HepG2 (cell line): ENCODE measurements around the gene SETD1B. TPM values are rescaled to one million over a fixed set of nuclear protein-coding genes. Genes with fewer than 3 reads are reported as not detected.

Experiments
- ATAC-seq: fragments of 200-7000 bp; cut with Tn5 transposase; 3 replicates; pipeline ENCODE4 v1.9.1; 2020; ENCODE audit warnings: mild to moderate bottlenecking, moderate library complexity
- BruUV-seq: library from RNA; stranded (reverse); fragments of 400-500 nt; replicated peaks from 2 replicates; lab custom pipeline; 2021; lab: Mats Ljungman, UMichigan
- CTCF ChIA-PET: fragments of 300-600 bp; formaldehyde crosslinking; extraction: SDS; loops from one replicate; lab custom pipeline; 2021; ENCODE audit warnings: low total read pairs, inconsistent platforms, low intra/inter-chr PET ratio; lab: Yijun Ruan, JAX
- POLR2A ChIA-PET: fragments of 350-600 bp; sonication (Branson Sonifier 250); formaldehyde crosslinking; loops from one replicate; lab custom pipeline; 2020; ENCODE audit warnings: antibody characterized with exemption, inconsistent platforms; lab: Yijun Ruan, JAX
- DNase-seq: peaks from one replicate; pipeline ENCODE4 v3.0.0-alpha.2; 2015; ENCODE audit warnings: low spot score
- FAIRE-seq: peaks from 3 replicates; lab custom pipeline; 2011; peaks lifted over from hg19 to GRCh38; lab: Jason Lieb, UNC
- H2AFZ ChIP-seq: one replicate; pipeline ENCODE4 v1.6.1; 2011; ENCODE audit warnings: low read length, inconsistent platforms
- H3K27ac ChIP-seq: fragments of 300-600 bp; 3 replicates; pipeline ENCODE4 v1.8.0; 2011; ENCODE audit warnings: mixed run types, mild to moderate bottlenecking, mixed read lengths, low read length, inconsistent platforms; ENCODE audit not compliant: insufficient read depth; ENCODE audit errors: extremely low read length
- H3K27me3 ChIP-seq, 2 experiments: fragments of 200-600 bp in 1 of 2; 2 replicates in 1 of 2; 3 replicates in 1 of 2; pipeline versions ENCODE4 v1.6.0 to v1.8.0; 2011; ENCODE audit warnings: low read length in 2 of 2, mild to moderate bottlenecking in 2 of 2, moderate library complexity in 2 of 2, inconsistent platforms in 1 of 2; ENCODE audit not compliant: insufficient read depth in 2 of 2, control insufficient read depth in 1 of 2
- H3K36me3 ChIP-seq, 2 experiments: fragments of 200-600 bp in 1 of 2; replicated peaks in 1 of 2; 2 replicates in 1 of 2; 3 replicates in 1 of 2; pipeline versions ENCODE4 v1.5.1 to v1.8.0; 2011; ENCODE audit warnings: low read length in 2 of 2, inconsistent platforms in 1 of 2; ENCODE audit not compliant: insufficient read depth in 2 of 2, control insufficient read depth in 1 of 2
- H3K4me1 ChIP-seq: 2 replicates; pipeline ENCODE4 v1.5.1; 2012; ENCODE audit warnings: low read length, inconsistent platforms; ENCODE audit not compliant: insufficient read depth
- H3K4me2 ChIP-seq: 2 replicates; pipeline ENCODE4 v1.6.0; 2011; ENCODE audit warnings: low read depth, low read length, inconsistent platforms
- H3K4me3 ChIP-seq, 3 experiments: fragments of 200-600 bp in 1 of 3; sonication (generic), shearing (Covaris generic) in 1 of 3; replicated peaks in 1 of 3; 2 replicates each; pipeline ENCODE4 v1.5.1; 2011 to 2016; ENCODE audit warnings: low read length in 3 of 3, inconsistent platforms in 2 of 3, low read depth in 2 of 3, mild to moderate bottlenecking in 2 of 3, control low read depth in 1 of 3, mixed read lengths in 1 of 3; ENCODE audit not compliant: insufficient read depth in 1 of 3
- H3K79me2 ChIP-seq: one replicate; pipeline ENCODE4 v1.6.1; 2011; ENCODE audit warnings: low read length, inconsistent platforms; ENCODE audit not compliant: insufficient read depth
- H3K9ac ChIP-seq: 2 replicates; pipeline ENCODE4 v1.6.0; 2011; ENCODE audit warnings: mild to moderate bottlenecking, low read depth, low read length, inconsistent platforms; ENCODE audit not compliant: insufficient read depth
- H3K9me3 ChIP-seq: 2 replicates; pipeline ENCODE4 v1.5.1; 2012; ENCODE audit warnings: mild to moderate bottlenecking, low read length
- H4K20me1 ChIP-seq: 2 replicates; pipeline ENCODE4 v1.6.0; 2011; ENCODE audit warnings: inconsistent platforms, mild to moderate bottlenecking, low read length, moderate library complexity; ENCODE audit not compliant: insufficient read depth
- AGO2 ChIP-seq: fragments of 200-400 bp; formaldehyde crosslinking; optimal IDR thresholded peaks from 2 replicates; pipeline ENCODE3; 2017; ENCODE audit warnings: mild to moderate bottlenecking, low read depth, low read length, moderate library complexity
- BHLHE40 ChIP-seq: IDR thresholded peaks from 2 replicates; pipeline ENCODE4 v1.6.1; 2011; ENCODE audit warnings: low read length, improper control_type of control experiment
- DR1 ChIP-seq: sonication (generic); formaldehyde crosslinking; IDR thresholded peaks from 2 replicates; pipeline ENCODE4 v1.8.0; 2021; ENCODE audit warnings: mild to moderate bottlenecking, missing genetic modification reagents, inconsistent platforms
- HNRNPUL1 ChIP-seq: fragments of 200-400 bp; formaldehyde crosslinking; IDR thresholded peaks from 2 replicates; pipeline ENCODE4 v1.6.1; 2017; ENCODE audit warnings: low read depth, mild to moderate bottlenecking, low read length, moderate library complexity
- PRPF4 ChIP-seq: fragments of 200-400 bp; formaldehyde crosslinking; IDR thresholded peaks from 2 replicates; pipeline ENCODE4 v1.6.1; 2016; ENCODE audit warnings: low read length, low read depth; ENCODE audit not compliant: poor library complexity, severe bottlenecking
- RBFOX2 ChIP-seq: fragments of 200-400 bp; formaldehyde crosslinking; IDR thresholded peaks from 2 replicates; pipeline ENCODE4 v1.6.1; 2017; ENCODE audit warnings: low read depth, mild to moderate bottlenecking, low read length
- SP1 ChIP-seq, 2 experiments: fragments of 450-650 bp in 1 of 2; sonication (generic) in 1 of 2; formaldehyde crosslinking in 1 of 2; IDR thresholded peaks; 2 replicates each; pipeline versions ENCODE4 v1.4.0 to v1.6.1; 2016 to 2020; ENCODE audit warnings: missing genetic modification reagents in 1 of 2
- ZBTB38 ChIP-seq: sonication (generic); formaldehyde crosslinking; IDR thresholded peaks from 2 replicates; pipeline ENCODE4 v1.5.1; 2020; ENCODE audit warnings: mild to moderate bottlenecking, missing genetic modification reagents
- ZC3H13 ChIP-seq: sonication (generic); formaldehyde crosslinking; IDR thresholded peaks from 2 replicates; pipeline ENCODE4 v1.8.1; 2023; ENCODE audit warnings: mild to moderate bottlenecking, missing genetic modification reagents, moderate library complexity
- ZNF124 ChIP-seq: sonication (generic); formaldehyde crosslinking; IDR thresholded peaks from 2 replicates; pipeline ENCODE4 v1.4.0; 2020; ENCODE audit warnings: missing genetic modification reagents
- ZNF451 ChIP-seq: sonication (generic); formaldehyde crosslinking; IDR thresholded peaks from 2 replicates; pipeline ENCODE4 v1.5.0; 2020; ENCODE audit warnings: mild to moderate bottlenecking, missing genetic modification reagents
- WGBS: methylation state at CpG from one replicate; pipeline ENCODE4 v1.1.6; 2017; ENCODE audit warnings: low lambda C conversion rate; 5-methylcytosine and 5-hydroxymethylcytosine counted together
- in situ Hi-C: cut with HindIII; loops from 2 replicates; pipeline ENCODE4 v1.10.0; 2017; ENCODE audit warnings: low pct_unique_long_range_greater_than_20kb; ENCODE audit not compliant: extremely low pct_ligation_motif_present
- intact Hi-C: fragments of 100-400 bp; cut with micrococcal nuclease; formaldehyde crosslinking; loops from one replicate; pipeline ENCODE4 v1.10.0; 2022; ENCODE audit not compliant: unreplicated experiment
- polyA plus RNA-seq, 8 experiments: library from polyadenylated mRNA; depleted of rRNA in 3 of 8; stranded (reverse) in 7 of 8; unstranded in 1 of 8; fragments of >200 nt; fragmentation: Illumina TruSeq in 4 of 8; extraction: Trizol in 4 of 8; gene quantifications; 2 replicates each; pipeline versions ENCODE4 v1.2.1 to v1.2.3, GENCODE V29; 2011 to 2016; ENCODE audit warnings: low read depth in 4 of 8, missing spikeins in 1 of 8, mixed read lengths in 1 of 8; ENCODE audit not compliant: insufficient read depth in 1 of 8
- total RNA-seq, 5 experiments: library from RNA; depleted of rRNA; stranded (reverse); fragments of >200 nt; fragmentation: Illumina TruSeq; extraction: Trizol; gene quantifications; 2 replicates each; pipeline ENCODE4 v1.2.3, GENCODE V29; 2016; ENCODE audit warnings: low read depth in 1 of 5
- TF ChIP-seq, protein P1 (sequence below): IDR thresholded peaks from 2 replicates; pipeline ENCODE4 v1.6.1; 2018; ENCODE audit warnings: missing genetic modification reagents, mild to moderate bottlenecking, missing compliant biosample characterization

The SETD1B gene
- total and polyA plus RNA-seq, 2 of the 13 experiments (the other 11 are each of a cell fraction or from before 2014, with no cell fraction given) = 1.1 to 1.4 TPM

DNA sequence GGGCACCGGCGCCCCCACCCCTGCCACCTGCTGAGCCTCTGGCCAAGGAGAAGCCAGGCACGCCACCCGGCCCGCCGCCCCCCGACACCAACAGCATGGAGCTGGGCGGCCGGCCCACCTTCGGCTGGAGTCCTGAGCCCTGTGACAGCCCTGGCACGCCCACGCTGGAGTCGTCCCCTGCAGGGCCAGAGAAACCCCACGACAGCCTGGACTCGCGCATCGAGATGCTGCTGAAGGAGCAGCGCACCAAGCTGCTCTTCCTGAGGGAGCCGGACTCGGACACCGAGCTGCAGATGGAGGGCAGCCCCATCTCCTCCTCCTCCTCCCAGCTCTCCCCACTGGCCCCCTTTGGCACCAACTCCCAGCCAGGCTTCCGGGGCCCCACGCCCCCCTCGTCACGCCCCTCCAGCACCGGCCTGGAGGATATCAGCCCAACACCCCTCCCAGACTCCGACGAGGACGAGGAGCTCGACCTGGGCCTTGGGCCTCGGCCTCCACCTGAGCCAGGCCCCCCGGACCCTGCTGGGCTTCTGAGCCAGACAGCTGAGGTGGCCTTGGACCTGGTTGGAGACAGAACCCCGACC, 6.5 kb downstream of the SETD1B start:
- no peak for DNase-seq
- H3K9me3 ChIP-seq = no peaks in the 10 kb centered on the region
- no peak overlapping the region for H3K4me3 ChIP-seq
- no CpG with 5 or more reads among the region's 33 CpGs for WGBS
- 0 out of 2 replicates have a peak, but pooled peaks cover 8% of the 10 kb centered on the region for H4K20me1 ChIP-seq
- peaks cover 49% of the 10 kb centered on the region for H3K4me1 ChIP-seq
- in situ Hi-C loops = no loop called here
- POLR2A ChIA-PET = interaction anchor here (14.5 kb wide), 1 partner anchor 13 kb away, joined by 393 read pairs; the partner anchor contains the start of genes RHOF and SETD1B
- H3K27me3 ChIP-seq = no peaks in the 10 kb centered on the region; a peak in 1 of 5 replicates
- H3K9ac ChIP-seq = no peak overlapping the region
- H3K4me2 ChIP-seq = no peak overlapping the region
- peaks cover 19 to 28% of the 10 kb centered on the region in 2 experiments; a peak in 4 of 5 replicates for H3K36me3 ChIP-seq
- CTCF ChIA-PET = interaction anchor here (1.0 to 4.5 kb wide), 3 partner anchors 13 to 34 kb away, joined by 4 to 89 read pairs (median 19); partner anchors contain the start of gene RHOF
- H2AFZ ChIP-seq = no peak overlapping the region
- no peak for FAIRE-seq
- H3K27ac ChIP-seq = no peak overlapping the region
- peaks cover 47% of the 10 kb centered on the region for H3K79me2 ChIP-seq
- no TSS peak for BruUV-seq
- TF ChIP-seq ZBTB38 (0 out of 2 replicates have a peak, but pooled peaks have one; percentile 15), ZC3H13 (CRISPR knock-in tag) (0 out of 2 replicates have a peak, but pooled peaks have one; percentile 13), HNRNPUL1 (no peak), PRPF4 (no peak), DR1 (no peak), ZNF124 (no peak), SP1 (IDR thresholded peaks at IDR 0.05) (no peak), SP1 (CRISPR knock-in tag; IDR thresholded peaks at IDR 0.05) (no peak), ZNF451 (CRISPR knock-in tag) (no peak), RBFOX2 (peak; percentile 58), AGO2 (peak; percentile 70), BHLHE40 (no peak)
- TF ChIP-seq, protein P1, sequence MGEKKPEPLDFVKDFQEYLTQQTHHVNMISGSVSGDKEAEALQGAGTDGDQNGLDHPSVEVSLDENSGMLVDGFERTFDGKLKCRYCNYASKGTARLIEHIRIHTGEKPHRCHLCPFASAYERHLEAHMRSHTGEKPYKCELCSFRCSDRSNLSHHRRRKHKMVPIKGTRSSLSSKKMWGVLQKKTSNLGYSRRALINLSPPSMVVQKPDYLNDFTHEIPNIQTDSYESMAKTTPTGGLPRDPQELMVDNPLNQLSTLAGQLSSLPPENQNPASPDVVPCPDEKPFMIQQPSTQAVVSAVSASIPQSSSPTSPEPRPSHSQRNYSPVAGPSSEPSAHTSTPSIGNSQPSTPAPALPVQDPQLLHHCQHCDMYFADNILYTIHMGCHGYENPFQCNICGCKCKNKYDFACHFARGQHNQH (CRISPR knock-in tag) = no peak
- intact Hi-C loops = no loop called here
- ATAC-seq = no peak
